A549 treated with AZD9567 at 1 μM for 4 hours (cell line): Measurements from ENCODE around the gene TGFB1. TPM values are rescaled to one million over a fixed set of nuclear protein-coding genes. Genes with fewer than 3 reads are reported as not detected.

ENCODE experiments used
- total RNA-seq: library from RNA; stranded (reverse); fragments of 200-300 nt; extraction: Qiagen RNA extraction; gene quantifications from 5 replicates; pipeline ENCODE4 v1.2.3, GENCODE V29; 2022; ENCODE audit not compliant: insufficient read depth

TGFB1 gene
- 108 to 152 TPM (median 138 TPM) in 5 replicates for total RNA-seq

DNA sequence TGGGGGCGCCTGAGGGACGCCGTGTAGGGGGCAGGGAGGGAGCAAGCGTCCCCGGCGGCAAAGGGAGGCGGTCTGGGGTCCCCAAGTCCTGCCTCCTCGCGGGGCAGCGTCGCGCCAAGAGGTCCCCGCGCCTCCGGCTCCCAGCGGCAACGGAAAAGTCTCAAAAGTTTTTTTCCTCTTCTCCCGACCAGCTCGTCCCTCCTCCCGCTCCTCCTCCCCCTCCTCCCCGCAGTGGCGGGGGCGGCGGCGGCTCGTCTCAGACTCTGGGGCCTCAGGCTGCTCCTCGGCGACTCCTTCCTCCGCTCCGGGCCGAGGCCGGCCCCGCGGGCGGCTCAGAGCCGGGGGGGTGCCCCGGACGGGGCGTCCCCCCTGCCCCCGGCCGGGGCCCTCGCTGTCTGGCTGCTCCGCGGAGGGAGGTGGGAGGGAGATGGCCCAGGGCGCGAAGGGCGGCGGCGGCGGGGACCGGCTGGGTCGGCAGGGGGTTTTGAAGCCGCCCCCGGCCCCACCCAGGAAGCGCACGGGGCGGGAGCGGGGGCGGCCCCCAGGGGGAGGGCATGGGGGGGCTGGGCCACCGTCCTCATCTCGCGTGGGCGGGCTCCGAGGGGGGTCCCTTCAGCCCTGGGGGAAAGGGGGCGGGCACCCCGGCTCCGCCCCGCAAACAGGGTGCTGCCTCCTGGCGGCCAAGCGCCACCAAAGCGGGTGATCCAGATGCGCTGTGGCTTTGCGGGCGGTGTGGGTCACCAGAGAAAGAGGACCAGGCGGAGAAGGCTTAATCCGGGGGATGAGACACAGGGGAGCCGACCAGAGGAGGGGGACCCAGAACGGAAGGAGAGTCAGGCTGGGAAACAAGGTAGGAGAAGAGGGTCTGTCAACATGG is at the start of gene TGFB1:
Gene TGFB1 (minus strand): TSS at position 457 of the 877 bp plus-strand sequence. CDS start 878 bp downstream, outside the sequence.

DNA sequence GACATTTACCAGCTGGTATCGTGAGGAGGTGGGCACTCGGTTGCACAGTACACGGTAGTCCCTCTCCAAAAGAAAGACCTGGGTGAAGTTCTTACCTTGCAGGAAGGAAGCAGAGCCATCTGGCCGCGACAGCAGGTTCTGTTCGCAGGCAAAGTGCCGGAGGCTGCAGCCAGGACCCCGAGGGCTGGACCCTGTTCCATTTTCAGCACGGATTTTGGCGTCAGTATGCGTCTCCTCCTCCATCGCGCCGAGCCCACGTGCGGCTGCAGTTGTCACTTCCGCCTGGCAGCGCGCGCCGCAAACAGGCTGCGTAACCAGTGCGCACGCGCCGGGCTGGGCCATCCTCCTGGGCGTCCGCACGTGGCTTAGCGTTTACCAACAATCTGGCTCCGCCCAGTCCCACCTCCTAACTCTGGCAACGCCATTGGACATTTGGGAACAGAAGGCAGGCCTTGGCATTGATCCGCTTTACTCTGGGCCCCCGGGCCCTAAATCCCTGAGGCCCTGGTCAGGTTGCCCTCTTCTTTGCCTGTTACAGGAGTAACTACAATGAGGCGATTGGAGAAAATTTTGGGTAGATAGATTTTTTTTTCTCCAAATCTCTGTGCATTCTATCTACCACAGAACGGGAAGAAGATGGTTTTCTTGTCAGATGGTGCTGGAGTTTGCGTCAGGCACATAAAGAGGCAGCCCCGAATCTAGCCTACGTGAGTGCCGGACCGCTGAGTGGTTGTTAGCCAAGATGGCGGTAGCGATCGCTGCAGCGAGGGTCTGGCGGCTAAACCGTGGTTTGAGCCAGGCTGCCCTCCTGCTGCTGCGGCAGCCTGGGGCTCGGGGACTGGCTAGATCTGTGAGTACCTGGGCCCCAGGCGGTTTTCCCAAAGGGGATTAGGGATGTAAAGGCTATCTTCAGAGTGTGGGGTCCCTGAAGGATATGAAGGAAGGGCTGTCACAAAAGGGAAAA is 43.6 kb upstream of the TGFB1 start, which contains the start of the genes BCKDHA and EXOSC5:
Gene BCKDHA (plus strand): TSS at position 733 of the 964 bp plus-strand sequence. CDS start 10 bp downstream, at position 743.
Gene EXOSC5 (minus strand): TSS at position 274 of the 964 bp plus-strand sequence. CDS start 31 bp downstream, at position 243.

GRCh38 chr19:41376241-41376997 is 22.7 kb upstream of the TGFB1 start, which contains the start of gene TMEM91:
Gene TMEM91 (plus strand): TSS chr19:41376533. CDS start chr19:41378310, 1,777 bp downstream.

GRCh38 chr19:41363753-41364523 is 10.2 kb upstream of the TGFB1 start, which contains the start of gene B9D2:
Gene B9D2 (minus strand): TSS chr19:41364149. CDS start chr19:41363519, 630 bp downstream.

DNA sequence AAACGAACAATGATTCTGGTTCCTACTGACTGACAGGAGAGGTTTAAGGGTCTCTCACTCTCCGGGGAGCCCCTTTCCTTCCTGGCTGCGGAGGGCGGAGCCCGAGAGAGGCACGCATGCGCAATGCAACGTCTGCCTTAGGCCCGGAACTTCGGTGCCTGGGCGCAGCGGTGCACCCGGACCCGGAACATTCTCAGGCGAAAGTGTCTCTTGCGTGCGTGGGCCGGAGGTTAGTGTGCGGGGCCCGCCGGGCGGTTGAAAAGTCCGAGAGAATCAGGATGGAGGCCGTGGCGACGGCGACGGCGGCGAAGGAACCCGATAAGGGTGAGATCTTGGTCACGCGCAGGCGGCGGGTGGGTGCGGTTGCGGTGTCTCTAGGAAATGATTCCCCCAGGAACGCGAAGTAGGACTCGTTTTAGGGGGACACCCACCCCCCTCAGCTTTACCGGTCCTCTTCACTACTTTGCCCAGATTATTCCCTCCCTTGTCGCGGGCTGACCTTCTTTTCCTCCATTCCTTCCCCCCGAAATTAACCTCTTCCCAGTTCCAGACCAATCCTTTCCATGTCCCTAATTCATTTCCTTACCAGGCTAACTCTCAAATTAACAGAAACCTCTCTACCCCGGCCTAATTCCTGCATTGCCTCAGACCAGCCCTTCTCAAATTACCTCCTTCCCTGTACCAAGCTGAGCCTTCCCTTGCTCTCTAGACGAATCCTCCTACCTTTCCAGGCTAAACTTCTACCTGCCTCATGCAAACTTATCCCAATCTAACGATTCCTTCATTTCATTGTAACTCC is 43.5 kb downstream of the TGFB1 start, which contains the start of gene CCDC97:
Gene CCDC97 (plus strand): TSS at position 140 of the 799 bp plus-strand sequence. CDS start 139 bp downstream, at position 279.

Other genes with a start within 250 kb of the TGFB1 start
- gene CYP2F1, start 239.5 kb downstream of the TGFB1 start, total RNA-seq, result not detected in 5 replicates
- gene CYP2S1, start 160.7 kb downstream of the TGFB1 start, total RNA-seq, result 16.2 to 26.6 TPM (median 20.5 TPM) in 5 replicates
- gene AXL, start 134.7 kb downstream of the TGFB1 start, total RNA-seq, result 96.3 to 114 TPM (median 102 TPM) in 5 replicates
- gene HNRNPUL1, start 89.5 kb downstream of the TGFB1 start, total RNA-seq, result 265 to 290 TPM (median 284 TPM) in 5 replicates
- 33.1 to 46.8 TPM (median 41.2 TPM) in 5 replicates for gene CCDC97, start 43.8 kb downstream of the TGFB1 start, total RNA-seq
- 25.5 to 35.6 TPM (median 33.4 TPM) in 5 replicates for gene B9D2, start 10.2 kb upstream of the TGFB1 start, total RNA-seq
- 4.2 to 5.2 TPM (median 4.8 TPM) in 4 of 5 replicates, not detected in the other for gene TMEM91, start 22.6 kb upstream of the TGFB1 start, total RNA-seq
- 91.9 to 105 TPM (median 97.6 TPM) in 5 replicates for gene EXOSC5, start 43.4 kb upstream of the TGFB1 start, total RNA-seq
- gene BCKDHA, start 43.9 kb upstream of the TGFB1 start, total RNA-seq, result 35.7 to 56.2 TPM (median 46.7 TPM) in 5 replicates
- gene B3GNT8, start 73.5 kb upstream of the TGFB1 start, total RNA-seq, result 0.09 to 0.15 TPM (median 0.09 TPM) in 3 of 5 replicates, not detected in the others
- gene DMAC2, start 86.0 kb upstream of the TGFB1 start, total RNA-seq, result 101 to 123 TPM (median 113 TPM) in 5 replicates
- not detected in 5 replicates for gene ERICH4, start 89.2 kb upstream of the TGFB1 start, total RNA-seq
- gene CEACAM21, start 222.2 kb upstream of the TGFB1 start, total RNA-seq, result not detected in 5 replicates